HCT116 (cell line): ENCODE data around the gene ADGRB3. TPM values are rescaled to one million over a fixed set of nuclear protein-coding genes. Genes with fewer than 3 reads are reported as not detected.

Experiments used
- ATAC-seq: fragments of 200-7000 bp; cut with Tn5 transposase; 2 replicates; pipeline ENCODE4 v1.9.1; 2020; ENCODE audit warnings: mild to moderate bottlenecking, moderate library complexity
- BruUV-seq: library from RNA; stranded (reverse); fragments of 400-500 nt; replicated peaks from 2 replicates; lab custom pipeline; 2021; lab: Mats Ljungman, UMichigan
- CTCF ChIA-PET: fragments of 300-600 bp; sonication (Branson Sonifier 250); formaldehyde crosslinking; loops from one replicate; lab custom pipeline; 2021; ENCODE audit warnings: antibody characterized with exemption; lab: Charles Lee
- POLR2A ChIA-PET: fragments of 300-600, 350-600 bp; sonication (Branson Sonifier 250); formaldehyde crosslinking; loops from one replicate; lab custom pipeline; 2021; ENCODE audit warnings: antibody characterized with exemption; lab: Charles Lee
- RAD21 ChIA-PET, 2 experiments: fragments of 300-600 bp; sonication (Branson Sonifier 250); formaldehyde crosslinking; loops; one replicate each; lab custom pipeline; 2023; ENCODE audit warnings: low total read pairs in 2 of 2; ENCODE audit not compliant: uncharacterized antibody in 2 of 2, unreplicated experiment in 2 of 2, low non-redundant PET in 1 of 2; lab: Charles Lee
- DNase-seq: peaks from one replicate; pipeline ENCODE4 v3.0.0-alpha.2; 2010; ENCODE audit warnings: low read depth, low spot score
- H2AFZ ChIP-seq: fragments of 200-600 bp; shearing (Covaris generic), sonication (generic); 2 replicates; pipeline ENCODE4 v1.6.1; 2017; ENCODE audit warnings: low read depth, mixed run types, mixed read lengths, antibody characterized with exemption, low read length; ENCODE audit not compliant: poor library complexity, severe bottlenecking
- H3K27ac ChIP-seq: 2 replicates; pipeline ENCODE4 v1.5.1; 2012; ENCODE audit warnings: low read depth, low read length
- H3K27me3 ChIP-seq: fragments of 200-600 bp; sonication (generic); 2 replicates; pipeline ENCODE4 v1.6.1; 2016; ENCODE audit warnings: mixed run types, low read length, mixed read lengths; ENCODE audit not compliant: insufficient read depth
- H3K36me3 ChIP-seq, 2 experiments: fragments of 200-500 bp in 1 of 2; fragments of 200-600 bp in 1 of 2; sonication (Bioruptor generic) in 1 of 2; sonication (generic) in 1 of 2; 2 replicates each; pipeline versions ENCODE4 v1.5.1 to v1.6.1; 2014 to 2016; ENCODE audit warnings: low read length in 2 of 2, inconsistent platforms in 1 of 2, mixed read lengths in 1 of 2, mixed run types in 1 of 2; ENCODE audit not compliant: insufficient read depth in 2 of 2, control insufficient read depth in 1 of 2
- H3K4me1 ChIP-seq, 2 experiments: fragments of 200-600 bp in 1 of 2; sonication (generic) in 1 of 2; 2 replicates each; pipeline versions ENCODE4 v1.5.1 to v1.6.1; 2012 to 2017; ENCODE audit warnings: low read length in 2 of 2, inconsistent platforms in 1 of 2, mild to moderate bottlenecking in 1 of 2, mixed read lengths in 1 of 2, mixed run types in 1 of 2, moderate library complexity in 1 of 2; ENCODE audit not compliant: insufficient read depth in 2 of 2, control insufficient read depth in 1 of 2
- H3K4me2 ChIP-seq: fragments of 200-600 bp; sonication (generic); 2 replicates; pipeline ENCODE4 v1.6.1; 2017; ENCODE audit warnings: mixed run types, low read length, mixed read lengths
- H3K4me3 ChIP-seq, 2 experiments: fragments of 200-600 bp in 1 of 2; sonication (generic) in 1 of 2; replicated peaks in 1 of 2; 2 replicates each; pipeline ENCODE4 v1.5.1; 2011 to 2016; ENCODE audit warnings: low read length in 2 of 2, control low read depth in 1 of 2, low read depth in 1 of 2, mild to moderate bottlenecking in 1 of 2, mixed read lengths in 1 of 2, mixed run types in 1 of 2
- H3K79me2 ChIP-seq: fragments of 200-600 bp; sonication (generic); 2 replicates; pipeline ENCODE4 v1.6.1; 2017; ENCODE audit warnings: mild to moderate bottlenecking, mixed run types, low read length, moderate library complexity, mixed read lengths; ENCODE audit not compliant: insufficient read depth
- H3K9ac ChIP-seq: fragments of 200-600 bp; sonication (generic); 2 replicates; pipeline ENCODE4 v1.6.1; 2016; ENCODE audit warnings: low read length, mixed read lengths
- H3K9me2 ChIP-seq: fragments of 200-600 bp; sonication (generic), shearing (Covaris generic); 2 replicates; pipeline ENCODE4 v1.6.1; 2017; ENCODE audit warnings: mixed run types, mild to moderate bottlenecking, moderate library complexity; ENCODE audit not compliant: insufficient read depth
- H3K9me3 ChIP-seq, 2 experiments: fragments of 200-500 bp in 1 of 2; fragments of 200-600 bp in 1 of 2; sonication (Bioruptor generic) in 1 of 2; sonication (generic) in 1 of 2; 2 replicates each; pipeline ENCODE4 v1.6.1; 2014 to 2017; ENCODE audit warnings: low read length in 2 of 2, mixed read lengths in 2 of 2, inconsistent platforms in 1 of 2, low read depth in 1 of 2, mild to moderate bottlenecking in 1 of 2, mixed run types in 1 of 2, moderate library complexity in 1 of 2; ENCODE audit not compliant: control insufficient read depth in 1 of 2, insufficient read depth in 1 of 2
- H4K20me1 ChIP-seq: fragments of 200-600 bp; sonication (generic), shearing (Covaris generic); 2 replicates; pipeline ENCODE4 v1.6.1; 2017; ENCODE audit warnings: mixed run types, mild to moderate bottlenecking, moderate library complexity; ENCODE audit not compliant: insufficient read depth
- CBX3 ChIP-seq: IDR thresholded peaks from 2 replicates; pipeline ENCODE4 v1.6.1; 2012; ENCODE audit warnings: low read depth
- CEBPB ChIP-seq: IDR thresholded peaks from 2 replicates; pipeline ENCODE4 v1.6.1; 2012; ENCODE audit warnings: low read depth
- EGR1 ChIP-seq: IDR thresholded peaks from 2 replicates; pipeline ENCODE4 v1.6.1; 2012; ENCODE audit warnings: low read depth
- FOSL1 ChIP-seq: IDR thresholded peaks from 2 replicates; pipeline ENCODE4 v1.6.1; 2012; ENCODE audit warnings: low read depth
- JUND ChIP-seq: IDR thresholded peaks from 2 replicates; pipeline ENCODE4 v1.6.1; 2012
- POLR2A ChIP-seq: IDR thresholded peaks from 2 replicates; pipeline ENCODE4 v1.7.0; 2011; ENCODE audit warnings: borderline replicate concordance; ENCODE audit not compliant: insufficient read depth, insufficient read length; ENCODE audit errors: extremely low read depth
- RAD21 ChIP-seq: IDR thresholded peaks from 2 replicates; pipeline ENCODE4 v1.6.1; 2012; ENCODE audit warnings: low read depth, mild to moderate bottlenecking
- SP1 ChIP-seq: IDR thresholded peaks from 2 replicates; pipeline ENCODE4 v1.6.1; 2012; ENCODE audit warnings: low read depth
- TCF7L2 ChIP-seq: IDR thresholded peaks from 2 replicates; pipeline ENCODE4 v1.7.0; 2011; ENCODE audit warnings: borderline replicate concordance, inconsistent platforms; ENCODE audit not compliant: insufficient read depth, insufficient read length; ENCODE audit errors: extremely low read depth
- ZNF274 ChIP-seq: fragments of 200-500 bp; sonication (Bioruptor generic); IDR thresholded peaks from 2 replicates; pipeline ENCODE4 v1.6.1; 2014; ENCODE audit warnings: mild to moderate bottlenecking, low read depth, low read length, inconsistent platforms
- intact Hi-C: fragments of 100-400 bp; cut with micrococcal nuclease; formaldehyde crosslinking; loops from 2 replicates; pipeline ENCODE4 v1.10.0; 2022
- total RNA-seq: library from RNA; stranded (reverse); gene quantifications from one replicate; pipeline ENCODE4 v1.2.1, GENCODE V29; 2021; ENCODE audit not compliant: unreplicated experiment
- TF ChIP-seq, protein P1 (sequence below): IDR thresholded peaks from 2 replicates; pipeline ENCODE4 v1.6.1; 2012
- TF ChIP-seq, protein P2 (sequence below): IDR thresholded peaks from 2 replicates; pipeline ENCODE4 v1.6.1; 2011; ENCODE audit warnings: mild to moderate bottlenecking, low read length, moderate library complexity; ENCODE audit not compliant: insufficient replicate concordance; ENCODE audit errors: extremely low read depth

Gene ADGRB3
- total RNA-seq, 1 experiment from 2014 or later: not detected

DNA sequence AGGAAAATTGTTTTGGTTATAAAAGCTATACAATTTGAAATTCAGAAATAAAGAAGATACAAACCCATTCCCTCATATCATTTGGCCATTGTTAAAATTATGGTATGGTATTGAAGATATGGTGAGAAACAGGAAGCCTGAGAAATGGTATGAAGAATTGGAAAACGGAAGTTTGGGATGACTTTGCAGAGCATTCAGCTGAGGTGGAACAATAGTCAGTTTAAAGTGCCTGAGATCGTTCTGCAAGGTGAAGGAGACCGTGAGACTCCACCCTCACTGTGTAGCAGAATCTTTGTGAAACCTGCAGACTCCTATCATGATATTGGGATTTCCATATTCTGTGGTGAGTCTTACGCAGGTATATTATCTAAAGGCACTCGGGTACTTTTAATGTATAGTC lies 97.3 kb downstream of the ADGRB3 start:
- no peak overlapping the region for H3K4me3 ChIP-seq
- TF ChIP-seq, protein P1, sequence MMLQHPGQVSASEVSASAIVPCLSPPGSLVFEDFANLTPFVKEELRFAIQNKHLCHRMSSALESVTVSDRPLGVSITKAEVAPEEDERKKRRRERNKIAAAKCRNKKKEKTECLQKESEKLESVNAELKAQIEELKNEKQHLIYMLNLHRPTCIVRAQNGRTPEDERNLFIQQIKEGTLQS: no peak
- TF ChIP-seq POLR2A: no peak
- DNase-seq: no peak
- H3K4me2 ChIP-seq: no peak overlapping the region
- H3K79me2 ChIP-seq: no peaks in the 10 kb centered on the region
- H3K9me2 ChIP-seq: no peaks in the 10 kb centered on the region
- no peak overlapping the region for H3K9ac ChIP-seq
- intact Hi-C loops: no loop called here
- peaks cover 0 to 11% of the 10 kb centered on the region in 2 experiments; a peak in 2 of 4 replicates for H3K9me3 ChIP-seq
- no peaks in the 10 kb centered on the region for H3K36me3 ChIP-seq
- ChIA-PET RAD21 (no interaction called here), CTCF (no interaction called here), POLR2A (no interaction called here)
- BruUV-seq: no TSS peak
- no peaks in the 10 kb centered on the region for H3K27me3 ChIP-seq
- no peaks in the 10 kb centered on the region for H3K4me1 ChIP-seq
- no peak overlapping the region for H2AFZ ChIP-seq
- no peak for ATAC-seq
- H3K27ac ChIP-seq: no peak overlapping the region
- H4K20me1 ChIP-seq: no peaks in the 10 kb centered on the region

DNA sequence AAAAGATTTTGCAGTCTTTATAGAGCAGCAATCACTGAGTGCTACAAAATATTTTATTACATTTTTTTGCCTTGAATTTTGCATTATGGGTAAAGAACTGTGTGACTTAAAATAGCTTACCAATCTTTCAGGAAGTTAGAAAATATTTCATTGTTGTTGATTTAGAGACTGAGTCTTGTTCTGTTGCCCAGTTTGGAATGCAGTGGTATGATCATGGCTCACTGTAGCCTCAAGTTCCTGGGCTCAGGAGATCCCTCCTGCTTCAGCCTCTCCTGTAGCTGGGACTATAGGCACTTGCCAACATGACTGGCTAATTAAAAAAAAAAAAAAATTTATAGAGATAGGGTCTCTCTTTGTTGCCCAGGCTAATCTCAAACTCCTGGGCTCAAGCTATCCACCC lies 100.8 kb downstream of the ADGRB3 start:
- Histone ChIP-seq H2AFZ (no peak overlapping the region), H3K36me3 (no peaks in the 10 kb centered on the region), H3K9me2 (no peaks in the 10 kb centered on the region), H3K27ac (no peak overlapping the region), H3K4me3 (no peak overlapping the region), H3K9me3 (peaks cover 3 to 17% of the 10 kb centered on the region in 2 experiments; a peak in 2 of 4 replicates), H3K9ac (no peak overlapping the region), H3K4me2 (no peak overlapping the region), H4K20me1 (no peaks in the 10 kb centered on the region), H3K4me1 (no peaks in the 10 kb centered on the region), H3K79me2 (no peaks in the 10 kb centered on the region), H3K27me3 (no peaks in the 10 kb centered on the region)
- POLR2A ChIA-PET: no interaction called here
- RAD21 ChIA-PET: no interaction called here
- ATAC-seq: no peak
- TF ChIP-seq TCF7L2: no peak
- no peak for TF ChIP-seq FOSL1
- no peak for TF ChIP-seq POLR2A
- TF ChIP-seq ZNF274: no peak
- TF ChIP-seq CEBPB: no peak
- no peak for TF ChIP-seq JUND
- no peak for TF ChIP-seq CBX3
- TF ChIP-seq EGR1: no peak
- TF ChIP-seq, protein P2, sequence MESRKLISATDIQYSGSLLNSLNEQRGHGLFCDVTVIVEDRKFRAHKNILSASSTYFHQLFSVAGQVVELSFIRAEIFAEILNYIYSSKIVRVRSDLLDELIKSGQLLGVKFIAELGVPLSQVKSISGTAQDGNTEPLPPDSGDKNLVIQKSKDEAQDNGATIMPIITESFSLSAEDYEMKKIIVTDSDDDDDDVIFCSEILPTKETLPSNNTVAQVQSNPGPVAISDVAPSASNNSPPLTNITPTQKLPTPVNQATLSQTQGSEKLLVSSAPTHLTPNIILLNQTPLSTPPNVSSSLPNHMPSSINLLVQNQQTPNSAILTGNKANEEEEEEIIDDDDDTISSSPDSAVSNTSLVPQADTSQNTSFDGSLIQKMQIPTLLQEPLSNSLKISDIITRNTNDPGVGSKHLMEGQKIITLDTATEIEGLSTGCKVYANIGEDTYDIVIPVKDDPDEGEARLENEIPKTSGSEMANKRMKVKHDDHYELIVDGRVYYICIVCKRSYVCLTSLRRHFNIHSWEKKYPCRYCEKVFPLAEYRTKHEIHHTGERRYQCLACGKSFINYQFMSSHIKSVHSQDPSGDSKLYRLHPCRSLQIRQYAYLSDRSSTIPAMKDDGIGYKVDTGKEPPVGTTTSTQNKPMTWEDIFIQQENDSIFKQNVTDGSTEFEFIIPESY: no peak
- no peak for TF ChIP-seq RAD21
- no peak for TF ChIP-seq SP1
- intact Hi-C loops: no loop called here
- CTCF ChIA-PET: no interaction called here
- BruUV-seq: no TSS peak
- no peak for DNase-seq
